ENCODE data around the gene PAQR3.
"Not testable (repeated sequence)": the region's sequence is repeated elsewhere in the genome, so short reads cannot be mapped to it uniquely, and the experiment has no call there.

Gene PAQR3

GRCh38 chr4:78926826-78927225 lies 12.4 kb downstream of the PAQR3 start:
- DNase-seq: no peak

- no peak for DNase-seq
Measured at GRCh38 chr4:78923464-78924312, 15.6 kb downstream of the PAQR3 start.

DNA sequence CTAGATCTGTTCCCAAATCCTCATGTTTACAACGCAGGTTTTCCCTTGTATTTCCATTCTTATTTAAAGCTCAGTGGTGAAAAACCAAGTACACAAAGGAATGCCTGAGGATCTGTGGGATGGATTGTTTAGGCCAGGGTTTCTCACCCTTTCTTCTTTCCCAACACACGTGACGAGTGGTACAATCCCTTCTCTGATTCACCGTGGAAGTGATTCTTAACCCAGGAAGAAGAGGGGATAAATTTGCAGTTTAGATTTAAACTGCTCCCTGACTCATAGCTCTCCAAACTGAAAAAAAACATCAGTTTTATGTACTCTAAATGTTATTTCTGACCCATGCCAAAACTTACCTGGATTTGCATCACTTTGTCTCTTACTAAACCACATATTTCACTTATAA lies 17.0 kb downstream of the PAQR3 start:
- DNase-seq: no peak

DNA sequence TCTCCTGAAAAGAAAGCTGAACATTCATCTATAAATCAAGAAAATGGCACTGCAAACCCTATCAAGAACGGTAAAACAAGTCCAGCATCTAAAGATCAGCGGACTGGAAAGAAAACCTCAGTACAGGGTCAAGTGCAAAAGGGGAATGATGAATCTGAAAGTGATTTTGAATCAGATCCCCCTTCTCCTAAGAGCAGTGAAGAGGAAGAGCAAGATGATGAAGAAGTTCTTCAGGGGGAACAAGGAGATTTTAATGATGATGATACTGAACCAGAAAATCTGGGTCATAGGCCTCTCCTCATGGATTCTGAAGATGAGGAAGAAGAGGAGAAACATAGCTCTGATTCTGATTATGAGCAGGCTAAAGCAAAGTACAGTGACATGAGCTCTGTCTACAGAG lies 28.6 kb downstream of the PAQR3 start:
- no peak for DNase-seq

DNA sequence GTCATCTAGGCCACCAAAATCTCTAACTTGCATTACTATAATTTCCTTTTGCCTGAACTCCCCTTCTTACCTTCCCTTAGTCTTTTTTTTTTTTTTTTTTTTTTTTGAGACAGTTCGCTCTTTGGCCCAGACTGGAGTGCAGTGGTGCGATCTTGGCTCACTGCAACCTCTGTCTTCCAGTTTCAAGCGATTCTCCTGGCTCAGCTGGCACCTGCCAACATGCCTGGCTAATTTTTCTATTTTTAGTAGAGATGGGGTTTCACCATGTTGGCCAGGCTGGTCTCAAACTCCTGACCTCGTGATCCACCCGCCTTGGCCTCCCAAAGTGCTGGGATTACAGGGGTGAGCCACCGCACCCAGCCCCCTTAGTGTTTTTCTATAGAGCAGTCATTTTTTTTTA lies 30.3 kb downstream of the PAQR3 start:
- not testable (repeated sequence) for DNase-seq

GRCh38 chr4:78907638-78908037 lies 31.6 kb downstream of the PAQR3 start:
- DNase-seq: no peak

- no peak for DNase-seq
Measured at GRCh38 chr4:78904143-78904542, 35.1 kb downstream of the PAQR3 start.

DNA sequence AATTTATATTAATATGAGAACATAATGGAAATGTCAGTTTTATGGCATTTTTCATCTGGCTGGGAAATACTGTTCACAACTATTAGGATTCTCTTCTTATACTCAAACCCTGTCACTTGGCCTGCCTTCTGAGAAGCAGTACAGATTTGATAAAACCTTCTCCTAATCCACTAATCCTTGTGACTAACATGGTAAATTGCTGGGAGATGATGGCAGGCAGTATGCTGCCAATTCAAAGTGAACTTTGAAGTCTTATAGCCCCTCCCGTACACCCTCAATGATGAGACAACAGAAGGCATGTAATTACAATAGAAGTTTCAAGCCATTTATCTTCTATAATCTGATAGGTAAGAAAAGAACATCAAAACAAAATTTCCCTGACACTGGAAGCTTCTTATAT lies 36.9 kb downstream of the PAQR3 start:
- no peak for DNase-seq

DNA sequence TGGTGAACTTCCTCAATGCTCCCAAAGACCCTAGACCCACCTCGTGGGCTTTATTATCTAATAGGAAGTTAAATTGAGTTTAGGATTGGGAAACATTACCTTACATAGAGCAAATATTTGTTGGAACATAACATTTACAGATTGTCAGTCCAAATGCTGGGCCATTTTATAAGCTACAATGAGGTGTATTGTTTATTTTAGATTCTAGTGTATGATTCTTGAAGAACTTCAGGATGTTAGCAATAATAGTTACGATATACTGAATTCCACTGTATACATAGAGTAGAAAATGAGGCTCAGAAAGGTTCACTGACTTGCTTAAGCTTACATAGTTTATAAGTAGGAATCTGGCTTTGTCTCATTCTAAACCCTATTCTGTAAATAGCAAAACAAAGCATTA lies 37.4 kb downstream of the PAQR3 start:
- no peak for DNase-seq

- DNase-seq: no peak
Measured at GRCh38 chr4:78899302-78899701, 39.9 kb downstream of the PAQR3 start.

DNA sequence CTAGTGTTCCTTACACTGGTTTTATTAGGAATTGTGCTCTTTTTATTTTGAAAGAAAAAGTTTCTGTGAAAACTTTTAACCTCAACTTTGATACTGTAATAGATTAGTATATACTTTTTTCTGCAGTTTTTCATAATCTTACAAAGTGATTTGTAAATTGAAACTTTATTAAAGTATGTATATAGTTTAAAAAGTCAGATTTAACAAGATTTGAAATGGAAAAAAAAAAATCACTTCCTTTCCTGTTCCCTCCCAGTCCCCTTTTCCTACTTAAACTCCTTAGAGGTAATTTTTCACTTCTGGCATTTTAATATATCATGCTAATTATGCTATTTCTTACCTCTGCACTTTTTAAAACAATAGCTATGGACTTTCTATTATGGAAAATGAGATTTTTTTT lies 49.3 kb downstream of the PAQR3 start:
- DNase-seq: no peak

DNA sequence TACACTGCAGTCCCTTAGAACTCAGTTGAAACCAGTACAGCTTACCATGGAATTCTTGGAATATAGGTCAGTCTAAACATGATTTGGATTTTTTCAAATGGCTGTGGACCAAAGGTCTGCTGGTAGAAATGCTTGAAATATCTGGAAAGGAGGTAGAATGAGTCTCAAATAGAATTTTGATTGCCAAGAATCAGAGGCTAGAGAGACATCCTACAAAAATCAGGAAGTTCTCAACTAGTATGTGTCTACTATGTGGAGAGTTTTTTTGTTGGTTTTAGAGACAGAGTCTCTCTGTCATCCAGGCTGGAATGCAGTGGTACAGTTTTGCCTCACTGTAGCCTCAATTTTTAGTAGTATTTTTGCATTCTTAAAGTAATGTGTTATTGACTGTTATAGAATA lies 53.6 kb downstream of the PAQR3 start:
- DNase-seq: no peak

GRCh38 chr4:78880874-78881492 lies 58.3 kb downstream of the PAQR3 start:
- no peak for DNase-seq

DNA sequence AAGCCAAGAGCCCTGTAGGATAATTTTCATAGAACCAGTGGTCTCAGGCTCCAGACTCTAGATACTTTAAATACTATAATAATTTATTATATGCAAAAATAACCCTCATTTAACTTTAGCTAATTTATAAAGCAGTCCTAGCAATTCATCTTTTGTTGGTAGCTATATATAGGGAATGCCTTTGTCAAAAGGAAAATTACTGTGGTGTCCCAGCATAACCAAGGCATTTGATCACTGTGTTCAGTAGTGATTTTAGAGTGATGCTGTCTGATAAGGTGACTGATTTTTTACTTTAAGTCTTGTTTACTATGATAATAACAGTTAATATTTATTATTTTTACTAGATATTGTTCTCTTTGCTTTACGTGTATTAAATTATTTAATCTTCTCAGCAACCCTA lies 61.2 kb downstream of the PAQR3 start:
- DNase-seq: no peak

DNA sequence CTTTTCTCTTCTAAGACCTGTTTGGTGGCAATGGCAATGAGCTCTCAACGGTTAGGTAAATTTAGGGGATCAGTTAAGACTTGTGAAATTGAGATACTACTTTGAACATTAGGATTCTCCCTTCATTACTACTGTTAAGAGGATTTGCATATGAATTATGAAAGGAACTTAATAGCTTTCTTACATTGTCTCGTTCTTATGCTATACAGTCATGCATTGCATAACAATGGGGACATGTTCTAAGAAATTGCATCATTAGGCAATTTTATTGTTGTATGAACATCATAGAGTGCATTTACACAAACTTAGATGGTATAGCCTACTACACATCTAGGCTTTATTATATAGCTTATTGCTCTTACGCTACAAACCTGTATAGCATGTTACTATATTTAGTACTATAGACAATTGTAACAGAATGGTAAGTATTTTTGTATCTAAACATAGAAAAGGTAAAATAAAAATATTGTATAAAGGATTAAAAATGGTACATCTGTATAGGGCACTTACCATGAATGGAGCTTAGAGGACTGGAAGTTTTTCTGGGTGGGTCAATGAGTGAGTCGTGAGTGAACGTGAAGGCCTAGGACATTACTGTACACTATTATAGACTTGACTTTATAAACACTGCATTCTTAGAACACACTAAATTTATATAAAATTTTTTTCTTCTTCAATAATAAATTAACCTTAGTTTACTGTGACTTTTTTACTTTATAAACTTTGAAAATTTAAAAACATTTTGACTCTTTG lies 62.5 kb downstream of the PAQR3 start:
- DNase-seq: no peak

DNA sequence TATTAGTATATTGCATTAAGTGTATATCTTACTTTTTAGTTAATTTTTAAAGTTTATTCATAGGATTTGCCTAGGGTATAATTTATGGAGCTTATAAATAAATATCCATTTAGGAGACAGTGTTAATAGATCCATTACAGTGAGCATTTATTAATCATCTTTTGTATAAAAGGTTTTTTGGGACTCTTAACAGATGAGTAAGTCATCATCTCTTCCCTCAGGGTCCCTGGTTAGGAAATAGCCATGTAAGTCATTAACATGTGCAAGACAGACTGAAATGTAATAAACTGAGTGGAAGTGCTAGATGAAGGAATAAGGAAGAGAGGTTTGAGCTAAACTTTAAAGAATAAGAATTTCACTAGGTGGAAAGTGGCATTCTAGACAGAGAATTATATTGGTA lies 69.2 kb downstream of the PAQR3 start:
- no peak for DNase-seq

GRCh38 chr4:78868712-78869111 lies 70.5 kb downstream of the PAQR3 start:
- not testable (repeated sequence) for DNase-seq

DNA sequence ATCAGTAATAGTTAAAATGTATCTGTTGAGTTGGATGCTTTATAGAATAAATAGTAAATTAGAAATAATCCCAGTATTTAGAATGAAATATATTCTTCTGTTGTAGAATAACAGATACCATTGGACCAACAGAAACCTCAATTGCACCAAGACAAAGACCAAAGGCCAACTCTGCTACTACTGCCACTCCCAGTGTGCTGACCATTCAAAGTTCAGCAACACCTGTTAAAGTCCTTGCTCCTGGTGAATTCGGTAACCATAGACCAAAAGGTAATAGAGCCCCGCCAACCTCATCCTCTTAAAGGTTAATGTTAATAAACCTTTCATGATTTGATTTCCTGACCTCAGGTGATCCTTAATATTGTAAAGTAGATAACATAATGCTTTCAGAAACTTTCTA lies 73.8 kb downstream of the PAQR3 start:
- DNase-seq: no peak

DNA sequence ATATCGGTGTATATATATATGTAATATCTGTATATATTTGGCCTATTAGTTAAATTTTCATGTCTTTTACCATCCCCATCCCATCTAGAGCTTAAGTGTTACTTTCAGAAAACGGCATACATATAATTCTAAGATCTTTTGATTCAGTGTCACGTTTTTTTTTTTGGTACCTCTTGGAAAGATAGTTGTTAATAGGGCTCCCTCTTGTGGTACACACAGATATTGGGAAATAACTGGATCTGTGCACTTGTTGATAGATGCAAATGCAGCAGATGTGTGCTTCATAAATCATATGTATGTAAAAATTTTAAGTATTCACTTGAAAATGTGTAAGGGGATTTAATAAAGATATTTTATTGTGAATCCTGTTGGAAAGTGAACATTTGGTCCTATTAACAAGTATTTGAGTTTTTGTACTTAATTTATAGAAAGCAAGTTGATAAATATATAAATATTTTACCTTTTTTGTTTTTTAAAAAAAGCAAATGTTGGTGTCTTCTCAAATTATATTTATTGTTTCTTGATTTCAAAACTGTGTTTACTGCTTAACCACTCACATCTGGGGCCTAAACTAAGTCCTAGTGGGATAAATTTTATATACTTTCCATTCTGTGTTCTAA lies 74.7 kb downstream of the PAQR3 start:
- DNase-seq: no peak

DNA sequence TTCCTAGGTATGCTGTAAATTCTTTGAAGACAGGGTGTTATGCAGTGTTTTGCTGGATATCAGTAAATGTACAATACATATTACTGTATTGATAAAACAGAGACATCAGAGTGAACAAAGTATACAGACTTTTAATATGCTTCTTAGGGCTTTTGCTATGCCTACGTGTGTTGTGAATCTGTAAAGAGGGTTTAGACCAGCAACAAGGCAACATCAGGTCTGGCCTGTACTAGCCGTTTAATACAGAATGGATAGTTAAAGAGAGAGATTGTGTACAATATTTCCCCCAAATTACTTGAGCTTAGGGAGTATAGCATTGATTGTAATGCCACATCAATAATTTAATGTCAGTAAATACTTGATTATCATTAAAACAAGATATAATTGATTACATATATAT lies 75.2 kb downstream of the PAQR3 start:
- no peak for DNase-seq

GRCh38 chr4:78863254-78863869 lies 75.9 kb downstream of the PAQR3 start:
- no peak for DNase-seq

- no peak for DNase-seq
Measured at GRCh38 chr4:78862314-78862737, 76.9 kb downstream of the PAQR3 start.

Measured in stimulated activated CD8-positive, alpha-beta memory T cell treated with anti-CD3 and anti-CD28 coated beads, Interleukin-4, amount 100 ng/mL, for 48 hours (primary cell).